H9 (cell line): ENCODE data around the gene ATF3. TPM values are rescaled to one million over a fixed set of nuclear protein-coding genes. Genes with fewer than 3 reads are reported as not detected.

Source experiments
- DNase-seq: peaks from one replicate; pipeline ENCODE4 v3.0.0-alpha.2; 2017
- H2AFZ ChIP-seq: one replicate; pipeline ENCODE4 v1.6.1; 2013; ENCODE audit warnings: mild to moderate bottlenecking, low read length, control low read depth, moderate library complexity
- H2AK5ac ChIP-seq: 2 replicates; pipeline ENCODE4 v1.6.1; 2013; ENCODE audit warnings: low read length, control low read depth, mixed read lengths; ENCODE audit not compliant: insufficient read length
- H2BK120ac ChIP-seq: one replicate; pipeline ENCODE4 v1.6.1; 2013; ENCODE audit warnings: low read depth, mild to moderate bottlenecking, low read length, control low read depth, inconsistent platforms; ENCODE audit not compliant: poor library complexity, severe bottlenecking
- H2BK12ac ChIP-seq: 2 replicates; pipeline ENCODE4 v1.6.1; 2013; ENCODE audit warnings: low read length, control low read depth, mixed read lengths, low read depth; ENCODE audit not compliant: insufficient read length
- H2BK15ac ChIP-seq: 2 replicates; pipeline ENCODE4 v1.6.1; 2013; ENCODE audit warnings: low read depth, low read length, control low read depth
- H2BK20ac ChIP-seq: one replicate; pipeline ENCODE4 v1.6.1; 2013; ENCODE audit warnings: low read depth, mild to moderate bottlenecking, low read length, control low read depth, inconsistent platforms; ENCODE audit not compliant: poor library complexity, severe bottlenecking
- H2BK5ac ChIP-seq: 2 replicates; pipeline ENCODE4 v1.6.1; 2013; ENCODE audit warnings: low read length, control low read depth, mixed read lengths; ENCODE audit not compliant: insufficient read length
- H3K14ac ChIP-seq: 2 replicates; pipeline ENCODE4 v1.6.1; 2013; ENCODE audit warnings: low read length, control low read depth; ENCODE audit not compliant: insufficient read depth
- H3K18ac ChIP-seq: 2 replicates; pipeline ENCODE4 v1.6.1; 2013; ENCODE audit warnings: low read depth, mild to moderate bottlenecking, mixed read lengths, low read length, control low read depth; ENCODE audit not compliant: insufficient read length
- H3K23ac ChIP-seq: 2 replicates; pipeline ENCODE4 v1.6.1; 2013; ENCODE audit warnings: low read length, control low read depth, mixed read lengths, low read depth; ENCODE audit not compliant: insufficient read length
- H3K23me2 ChIP-seq: 2 replicates; pipeline ENCODE4 v1.6.1; 2013; ENCODE audit warnings: low read depth, mild to moderate bottlenecking, mixed read lengths, low read length, control low read depth; ENCODE audit not compliant: insufficient read length, poor library complexity, severe bottlenecking
- H3K27ac ChIP-seq: 2 replicates; pipeline ENCODE4 v1.5.1; 2013; ENCODE audit warnings: low read length, control low read depth, mixed read lengths, low read depth; ENCODE audit not compliant: insufficient read length
- H3K27me3 ChIP-seq: 2 replicates; pipeline ENCODE4 v1.6.1; 2013; ENCODE audit warnings: low read length, control low read depth, inconsistent platforms; ENCODE audit not compliant: insufficient read depth
- H3K4ac ChIP-seq: 2 replicates; pipeline ENCODE4 v1.6.1; 2013; ENCODE audit warnings: low read depth, mild to moderate bottlenecking, control low read depth, inconsistent platforms, low read length, moderate library complexity
- H3K4me1 ChIP-seq: 2 replicates; pipeline ENCODE4 v1.6.1; 2013; ENCODE audit warnings: low read length, control low read depth, inconsistent platforms; ENCODE audit not compliant: insufficient read depth
- H3K4me2 ChIP-seq: 2 replicates; pipeline ENCODE4 v1.6.1; 2013; ENCODE audit warnings: low read length, control low read depth, mixed read lengths; ENCODE audit not compliant: insufficient read length, insufficient read depth
- H3K56ac ChIP-seq: 2 replicates; pipeline ENCODE4 v1.6.1; 2013; ENCODE audit warnings: low read depth, mild to moderate bottlenecking, mixed read lengths, low read length, control low read depth; ENCODE audit not compliant: insufficient read length
- H3K79me1 ChIP-seq: 2 replicates; pipeline ENCODE4 v1.6.1; 2013; ENCODE audit warnings: low read depth, mild to moderate bottlenecking, moderate library complexity, low read length, control low read depth, inconsistent platforms; ENCODE audit not compliant: insufficient read depth, poor library complexity, severe bottlenecking
- H3K79me2 ChIP-seq: 2 replicates; pipeline ENCODE4 v1.6.1; 2013; ENCODE audit warnings: low read length, control low read depth, inconsistent platforms; ENCODE audit not compliant: insufficient read depth
- H3K9ac ChIP-seq: 2 replicates; pipeline ENCODE4 v1.6.1; 2013; ENCODE audit warnings: low read length, control low read depth, mixed read lengths; ENCODE audit not compliant: insufficient read length; ENCODE audit errors: extremely low read depth
- H3K9me3 ChIP-seq: one replicate; pipeline ENCODE4 v1.6.1; 2013; ENCODE audit warnings: low read depth, low read length, inconsistent platforms; ENCODE audit not compliant: control insufficient read depth
- H3T11ph ChIP-seq: one replicate; pipeline ENCODE4 v1.6.1; 2013; ENCODE audit warnings: mild to moderate bottlenecking, low read length, control low read depth, inconsistent platforms
- H4K20me1 ChIP-seq: one replicate; pipeline ENCODE4 v1.6.1; 2013; ENCODE audit not compliant: control insufficient read depth, insufficient read length, insufficient read depth
- H4K5ac ChIP-seq: 2 replicates; pipeline ENCODE4 v1.6.1; 2013; ENCODE audit warnings: low read depth, mild to moderate bottlenecking, mixed read lengths, low read length, control low read depth; ENCODE audit not compliant: insufficient read length
- H4K8ac ChIP-seq: replicated peaks from 2 replicates; pipeline ENCODE4 v1.6.1; 2013; ENCODE audit warnings: low read length, control low read depth, mixed read lengths, low read depth; ENCODE audit not compliant: insufficient read length
- H4K91ac ChIP-seq: 2 replicates; pipeline ENCODE4 v1.6.1; 2013; ENCODE audit warnings: low read depth, mild to moderate bottlenecking, moderate library complexity, mixed read lengths, low read length, control low read depth; ENCODE audit not compliant: insufficient read length
- H3K27ac Mint-ChIP-seq, 3 experiments: 2 replicates in 2 of 3; 3 replicates in 1 of 3; pipeline ENCODE4 v1.8.0; 2020 to 2021; ENCODE audit warnings: mixed read lengths in 3 of 3, mild to moderate bottlenecking in 1 of 3, moderate library complexity in 1 of 3
- H3K27me3 Mint-ChIP-seq: 2 replicates; pipeline ENCODE4 v1.8.0; 2021; ENCODE audit warnings: low read depth, mild to moderate bottlenecking, moderate library complexity, mixed read lengths
- H3K36me3 Mint-ChIP-seq, 3 experiments: 2 replicates in 2 of 3; 3 replicates in 1 of 3; pipeline ENCODE4 v1.8.0; 2020 to 2021; ENCODE audit warnings: low read depth in 3 of 3, mixed read lengths in 3 of 3; ENCODE audit not compliant: insufficient read depth in 1 of 3
- H3K4me1 Mint-ChIP-seq, 2 experiments: 2 replicates each; pipeline ENCODE4 v1.8.0; 2020; ENCODE audit warnings: mixed read lengths in 2 of 2
- H3K4me3 Mint-ChIP-seq, 2 experiments: 2 replicates in 1 of 2; 3 replicates in 1 of 2; pipeline ENCODE4 v1.8.0; 2020 to 2021; ENCODE audit warnings: mild to moderate bottlenecking in 2 of 2, mixed read lengths in 2 of 2, moderate library complexity in 1 of 2
- H3K9me3 Mint-ChIP-seq, 2 experiments: 2 replicates in 1 of 2; 3 replicates in 1 of 2; pipeline ENCODE4 v1.8.0; 2020; ENCODE audit warnings: mild to moderate bottlenecking in 2 of 2, mixed read lengths in 2 of 2, moderate library complexity in 1 of 2
- CTCF ChIP-seq: fragments of 200-600 bp; sonication (generic); conservative IDR thresholded peaks from 3 replicates; pipeline ENCODE4 v1.8.0; 2021; ENCODE audit warnings: antibody characterized with exemption, mild to moderate bottlenecking
- WGBS: extraction: QIAGEN DNeasy Blood & Tissue Kit; methylation state at CpG from one replicate; pipeline ENCODE4 v1.1.7; 2013; ENCODE audit warnings: missing lambda C conversion rate, low lambda C conversion rate, mixed read lengths; ENCODE audit not compliant: insufficient read length; ENCODE audit errors: extremely low coverage; 5-methylcytosine and 5-hydroxymethylcytosine counted together
- total RNA-seq: library from RNA; stranded (reverse); gene quantifications from 2 replicates; pipeline ENCODE4 v1.2.1, GENCODE V29; 2021

The ATF3 gene
- total RNA-seq, 1 experiment from 2014 or later = 14.7 TPM

DNA sequence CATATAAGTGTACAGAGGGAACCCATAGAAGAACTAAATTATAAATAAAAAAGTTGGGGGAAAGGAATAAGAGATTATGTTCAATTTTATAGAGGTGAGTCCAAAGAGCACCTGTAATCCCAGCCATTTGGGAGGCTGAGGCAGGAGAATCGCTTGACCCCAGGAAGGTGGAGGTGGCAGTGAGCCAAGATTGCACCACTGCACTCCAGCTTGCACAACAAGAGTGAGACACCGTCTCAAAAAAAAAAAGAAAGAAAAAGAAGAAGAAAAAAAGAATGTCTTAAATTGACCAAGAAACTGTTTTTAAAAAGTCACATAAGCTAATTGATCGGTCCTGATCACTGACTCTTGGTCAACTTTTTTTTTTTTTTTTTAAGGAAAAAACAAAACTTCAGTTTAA, 19.1 kb upstream of the ATF3 start:
- Histone ChIP-seq H4K20me1 (no peaks in the 10 kb centered on the region), H3K14ac (no peak overlapping the region), H3K4me2 (no peak overlapping the region), H3K27me3 (no peaks in the 10 kb centered on the region), H4K5ac (no peak overlapping the region), H3K27ac (no peak overlapping the region), H3K4ac (no peak overlapping the region), H2BK5ac (no peak overlapping the region), H3K4me1 (no peaks in the 10 kb centered on the region; the same call in 1 of the 2 replicates), H2BK120ac (no peak overlapping the region), H2BK20ac (no peak overlapping the region), H4K8ac (no peak overlapping the region), H3K79me1 (no peaks in the 10 kb centered on the region), H3K9me3 (no peaks in the 10 kb centered on the region), H4K91ac (no peak overlapping the region), H2BK12ac (no peak overlapping the region), H3K79me2 (no peaks in the 10 kb centered on the region), H3K56ac (no peak overlapping the region), H3K23ac (no peak overlapping the region), H2AFZ (no peak overlapping the region), H2BK15ac (no peak overlapping the region), H3K18ac (no peak overlapping the region), H2AK5ac (no peak overlapping the region), H3K23me2 (no peaks in the 10 kb centered on the region), H3K9ac (no peak overlapping the region), H3T11ph (no peak overlapping the region)
- Mint-ChIP-seq H3K9me3 (no peaks in the 10 kb centered on the region), H3K4me3 (no peak overlapping the region), H3K27me3 (peaks cover 9% of the 10 kb centered on the region), H3K36me3 (no peaks in the 10 kb centered on the region), H3K4me1 (peaks cover 22 to 28% of the 10 kb centered on the region in 2 experiments), H3K27ac (no peak overlapping the region)
- no peak for DNase-seq
- no peak for TF ChIP-seq CTCF
- WGBS = no CpG with 5 or more reads among the region's 3 CpGs
